OCI-LY7 (cell line): ENCODE measurements around the gene AUTS2. TPM values are rescaled to one million over a fixed set of nuclear protein-coding genes. Genes with fewer than 3 reads are reported as not detected.

Experiments used
- BruUV-seq: library from RNA; stranded (reverse); fragments of 400-500 nt; replicated peaks from 2 replicates; lab custom pipeline; 2021; lab: Mats Ljungman, UMichigan
- CTCF ChIA-PET: fragments of 300-600 bp; sonication (Branson Sonifier 250); formaldehyde crosslinking; loops from one replicate; lab custom pipeline; 2022; ENCODE audit warnings: antibody characterized with exemption; ENCODE audit not compliant: unreplicated experiment; lab: Charles Lee
- POLR2A ChIA-PET: fragments of 300-600 bp; sonication (Branson Sonifier 250); formaldehyde crosslinking; loops from one replicate; lab custom pipeline; 2022; ENCODE audit warnings: antibody characterized with exemption; lab: Charles Lee
- DNase-seq: peaks from one replicate; pipeline ENCODE4 v3.0.0-alpha.2; 2015; ENCODE audit warnings: low spot score
- H2AFZ ChIP-seq: fragments of 200-600 bp; sonication (generic), shearing (Covaris generic); 2 replicates; pipeline ENCODE4 v1.6.1; 2014; ENCODE audit warnings: mild to moderate bottlenecking, antibody characterized with exemption, low read length, moderate library complexity
- H3K27ac ChIP-seq: fragments of 200-600 bp; sonication (generic); 2 replicates; pipeline ENCODE4 v1.5.1; 2014; ENCODE audit warnings: mixed run types, low read depth, mild to moderate bottlenecking, moderate library complexity, low read length, inconsistent platforms; ENCODE audit not compliant: poor library complexity, severe bottlenecking
- H3K36me3 ChIP-seq: fragments of 200-600 bp; sonication (generic); 2 replicates; pipeline ENCODE4 v1.6.1; 2014; ENCODE audit warnings: mild to moderate bottlenecking, antibody characterized with exemption, low read length, moderate library complexity, mixed read lengths; ENCODE audit not compliant: insufficient read depth
- H3K4me1 ChIP-seq: fragments of 200-600 bp; sonication (generic); 2 replicates; pipeline ENCODE4 v1.5.1; 2014; ENCODE audit warnings: mild to moderate bottlenecking, low read length; ENCODE audit not compliant: insufficient read depth, poor library complexity, severe bottlenecking
- H3K4me2 ChIP-seq: fragments of 200-600 bp; sonication (generic); 2 replicates; pipeline ENCODE4 v1.6.1; 2014; ENCODE audit warnings: mild to moderate bottlenecking, low read length
- H3K4me3 ChIP-seq: fragments of 200-600 bp; sonication (generic); 2 replicates; pipeline ENCODE4 v1.5.1; 2014; ENCODE audit warnings: mild to moderate bottlenecking, low read depth, low read length; ENCODE audit not compliant: poor library complexity, severe bottlenecking
- H3K79me2 ChIP-seq: fragments of 200-600 bp; sonication (generic); 2 replicates; pipeline ENCODE4 v1.6.1; 2016; ENCODE audit warnings: low read depth, mild to moderate bottlenecking, low read length, moderate library complexity, mixed read lengths; ENCODE audit not compliant: insufficient read depth
- H3K9me2 ChIP-seq: fragments of 200-600 bp; sonication (generic); 2 replicates; pipeline ENCODE4 v1.6.1; 2016; ENCODE audit warnings: mild to moderate bottlenecking, low read length, mixed read lengths; ENCODE audit not compliant: insufficient read depth
- H3K9me3 ChIP-seq: fragments of 200-600 bp; sonication (generic); 2 replicates; pipeline ENCODE4 v1.6.1; 2014; ENCODE audit warnings: mild to moderate bottlenecking, mixed run types, low read length, mixed read lengths
- H4K20me1 ChIP-seq: fragments of 200-600 bp; sonication (generic); 2 replicates; pipeline ENCODE4 v1.6.1; 2014; ENCODE audit warnings: mild to moderate bottlenecking, antibody characterized with exemption, low read length, moderate library complexity, mixed read lengths; ENCODE audit not compliant: insufficient read depth
- CTCF ChIP-seq: fragments of 200-600 bp; sonication (generic); conservative IDR thresholded peaks from 2 replicates; pipeline ENCODE4 v1.5.1; 2014; ENCODE audit warnings: mild to moderate bottlenecking, antibody characterized with exemption, low read length, moderate library complexity, mixed read lengths
- EZH2phosphoT487 ChIP-seq: fragments of 200-600 bp; sonication (generic); IDR thresholded peaks from 2 replicates; pipeline ENCODE4 v1.6.1; 2018; ENCODE audit warnings: low read depth, borderline replicate concordance, mild to moderate bottlenecking, mixed run types, antibody characterized with exemption, low read length, moderate library complexity, mixed read lengths
- intact Hi-C: fragments of 100-400 bp; cut with micrococcal nuclease; formaldehyde crosslinking; loops from one replicate; pipeline ENCODE4 v1.10.0; 2022; ENCODE audit not compliant: unreplicated experiment
- total RNA-seq, 2 experiments: library from RNA; depleted of rRNA in 1 of 2; stranded (reverse); fragments of >200 nt in 1 of 2; shearing (Covaris generic) in 1 of 2; gene quantifications; 2 replicates each; pipeline ENCODE4 v1.2.3, GENCODE V29; 2014 to 2022

The AUTS2 gene
- total RNA-seq, 2 experiments from 2014 or later, result 37.9 to 78.5 TPM

- TF ChIP-seq CTCF, result no peak
- no peak for TF ChIP-seq EZH2phosphoT487
- CTCF ChIA-PET, result no interaction called here
- no peak for DNase-seq
- H3K9me2 ChIP-seq, result no peaks in the 10 kb centered on the region
- POLR2A ChIA-PET, result interaction anchor here (0.7 kb wide), 2 partner anchors 52 to 1256 kb away, joined by 3 read pairs; no protein-coding TSS in a partner anchor
- H3K27ac ChIP-seq, result no peak overlapping the region
- BruUV-seq, result no TSS peak
- peaks cover 67% of the 10 kb centered on the region for H3K79me2 ChIP-seq
- peaks cover 39% of the 10 kb centered on the region for H3K4me1 ChIP-seq
- no peaks in the 10 kb centered on the region for H3K9me3 ChIP-seq
- no peak overlapping the region for H3K4me2 ChIP-seq
- intact Hi-C loops, result no loop called here
- no peak overlapping the region for H3K4me3 ChIP-seq
- no peak overlapping the region for H2AFZ ChIP-seq
- no peaks in the 10 kb centered on the region; the same call in 1 of the 2 replicates for H3K36me3 ChIP-seq
- H4K20me1 ChIP-seq, result no peaks in the 10 kb centered on the region
Observed at GRCh38 chr7:69764681-69765080, 166.4 kb downstream of the AUTS2 start.

- Histone ChIP-seq H3K4me2 (no peak overlapping the region), H3K79me2 (peaks cover 71% of the 10 kb centered on the region), H3K4me3 (no peak overlapping the region), H3K4me1 (peaks cover 51% of the 10 kb centered on the region), H3K9me2 (no peaks in the 10 kb centered on the region), H3K27ac (no peak overlapping the region), H3K36me3 (no peaks in the 10 kb centered on the region; the same call in 1 of the 2 replicates), H4K20me1 (no peaks in the 10 kb centered on the region), H2AFZ (no peak overlapping the region), H3K9me3 (no peaks in the 10 kb centered on the region)
- BruUV-seq, result no TSS peak
- TF ChIP-seq CTCF, result no peak
- no peak for TF ChIP-seq EZH2phosphoT487
- ChIA-PET POLR2A (interaction anchor here (0.7 to 1.7 kb wide), 3 partner anchors 13 to 70 kb away, joined by 3 read pairs; no protein-coding TSS in a partner anchor), CTCF (no interaction called here)
- no peak for DNase-seq
- intact Hi-C loops, result no loop called here
Observed at GRCh38 chr7:69765879-69766278, 167.6 kb downstream of the AUTS2 start.

GRCh38 chr7:69768986-69769595 is 170.8 kb downstream of the AUTS2 start:
- Histone ChIP-seq H4K20me1 (no peaks in the 10 kb centered on the region), H3K27ac (peak overlapping the region; percentile 73), H2AFZ (no peak overlapping the region), H3K4me2 (peak overlapping the region; percentile 78), H3K9me3 (no peaks in the 10 kb centered on the region), H3K4me1 (peaks cover 55% of the 10 kb centered on the region), H3K79me2 (peaks cover 63% of the 10 kb centered on the region), H3K9me2 (no peaks in the 10 kb centered on the region), H3K4me3 (no peak overlapping the region), H3K36me3 (no peaks in the 10 kb centered on the region; the same call in 1 of the 2 replicates)
- no peak for DNase-seq
- CTCF ChIA-PET, result no interaction called here
- BruUV-seq, result no TSS peak
- intact Hi-C loops, result no loop called here
- TF ChIP-seq CTCF (no peak), EZH2phosphoT487 (no peak)
- POLR2A ChIA-PET, result interaction anchor here (0.7 to 1.7 kb wide), 11 partner anchors 8 to 167 kb away, joined by 3 to 11 read pairs (median 3); no protein-coding TSS in a partner anchor
